GM12864 (cell line): Measurements from ENCODE around the gene HDAC4.

ENCODE experiments used
- DNase-seq: peaks from one replicate; pipeline ENCODE4 v3.0.0-alpha.2; 2011; ENCODE audit warnings: low read depth
- H3K4me3 ChIP-seq: 2 replicates; pipeline ENCODE4 v1.5.1; 2011; ENCODE audit warnings: mild to moderate bottlenecking, low read depth, low read length, control low read depth
- CTCF ChIP-seq: IDR thresholded peaks from 2 replicates; pipeline ENCODE4 v1.5.1; 2011; ENCODE audit warnings: low read depth, mild to moderate bottlenecking, moderate library complexity, low read length, control low read depth, inconsistent platforms; ENCODE audit errors: missing control alignments

The HDAC4 gene

GRCh38 chr2:239341146-239341732 is 59.6 kb downstream of the HDAC4 start:
- no peak for TF ChIP-seq CTCF
- no peak for DNase-seq
- no peak overlapping the region for H3K4me3 ChIP-seq

- no peak for DNase-seq
- TF ChIP-seq CTCF, result no peak
These were observed 60.9 kb downstream of the HDAC4 start for GRCh38 chr2:239339726-239340601.

GRCh38 chr2:239339241-239339640 is 61.6 kb downstream of the HDAC4 start:
- DNase-seq, result no peak
- H3K4me3 ChIP-seq, result no peak overlapping the region
- no peak for TF ChIP-seq CTCF

More at GRCh38 chr2:239339726-239340601, 60.9 kb downstream of the HDAC4 start:
- H3K4me3 ChIP-seq, result no peak overlapping the region

DNA sequence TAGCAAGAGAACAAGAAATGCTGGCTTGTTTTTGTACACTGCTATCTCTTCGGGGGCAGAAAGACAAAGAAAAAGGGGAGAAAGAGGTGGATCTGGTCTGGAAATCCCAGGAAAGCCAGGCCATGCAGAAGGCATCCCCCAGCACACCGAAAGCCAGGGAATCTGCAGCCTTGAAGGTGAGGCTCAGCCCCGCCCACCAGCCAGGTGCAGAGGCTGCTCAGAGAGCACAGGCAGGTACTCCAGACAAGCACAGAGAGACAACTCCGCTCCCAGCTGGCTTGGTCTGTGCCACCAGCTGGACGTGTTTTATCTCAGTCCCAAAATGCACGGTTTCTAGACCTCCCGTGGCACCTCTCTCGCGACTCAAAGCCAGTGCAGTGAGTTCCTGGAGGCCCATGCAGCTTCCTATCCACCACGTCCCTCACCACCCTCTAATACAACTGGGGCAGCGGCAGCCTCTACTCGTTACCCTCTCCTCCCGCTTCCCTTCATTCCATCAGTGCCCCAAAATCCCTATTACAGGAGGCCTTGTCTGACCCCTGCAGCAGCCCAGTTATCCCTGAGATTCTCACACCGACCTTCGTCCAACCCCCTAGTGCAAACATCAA is 62.8 kb downstream of the HDAC4 start:
- no peak overlapping the region for H3K4me3 ChIP-seq
- no peak for TF ChIP-seq CTCF
- no peak for DNase-seq

DNA sequence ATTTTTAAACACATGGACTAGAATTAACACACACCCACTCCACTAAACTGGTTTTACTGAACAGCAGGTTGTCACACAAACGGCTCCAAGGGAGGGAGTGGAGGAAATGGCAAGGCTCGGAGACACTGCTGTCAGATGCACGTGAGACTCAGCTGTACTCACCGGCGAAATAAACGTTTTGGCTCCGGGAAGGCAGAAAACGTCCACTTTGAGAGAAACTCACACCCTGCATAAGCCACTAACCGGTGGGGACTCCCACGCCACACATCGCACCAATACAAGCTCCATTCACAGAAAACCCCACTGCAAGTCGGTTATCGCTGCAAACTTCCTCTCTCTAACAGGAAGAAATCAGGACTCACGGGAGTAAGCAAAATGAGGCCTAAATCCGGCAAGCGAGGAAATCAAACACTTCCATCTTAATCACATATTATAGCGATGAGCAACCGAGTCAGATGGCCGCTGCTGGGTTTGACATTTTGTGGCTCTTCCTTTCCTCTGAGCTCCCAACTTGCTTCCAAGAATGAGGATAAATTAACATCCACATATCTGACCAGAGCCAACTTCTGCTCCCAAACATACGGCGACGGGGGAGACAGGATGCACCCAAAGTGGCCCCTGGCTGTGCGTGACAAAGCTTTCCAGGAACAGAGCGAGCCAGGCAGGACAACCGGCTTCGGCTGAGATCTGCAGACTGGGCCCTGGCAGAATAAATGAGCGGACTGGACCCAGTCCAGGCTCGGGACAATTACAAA is 63.5 kb downstream of the HDAC4 start:
- no peak for DNase-seq
- TF ChIP-seq CTCF, result no peak
- H3K4me3 ChIP-seq, result no peak overlapping the region

DNA sequence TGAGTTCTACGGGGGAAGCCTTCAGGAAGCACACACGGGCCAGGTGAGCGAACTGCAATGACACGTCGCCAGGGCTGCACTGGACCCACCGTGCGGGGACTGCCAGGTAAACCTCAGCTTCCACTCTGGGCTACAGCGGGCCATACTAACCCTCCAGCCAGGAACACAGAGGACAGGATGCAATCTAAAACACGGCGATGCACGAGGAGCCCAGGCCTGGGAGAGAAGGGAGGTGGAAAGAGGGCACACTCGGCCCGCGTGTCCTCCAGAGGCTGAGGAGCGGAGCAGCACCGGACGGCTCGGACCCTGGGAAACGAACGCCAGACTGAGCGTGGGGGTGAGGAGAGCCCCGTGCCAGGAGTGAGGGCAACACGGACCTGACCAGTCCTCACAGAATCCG is 69.3 kb downstream of the HDAC4 start:
- no peak overlapping the region for H3K4me3 ChIP-seq
- TF ChIP-seq CTCF, result no peak

More for the DNA sequence above, 69.3 kb downstream of the HDAC4 start:
- DNase-seq, result no peak
